ENCODE data around the gene GPR55. TPM values are rescaled to one million over a fixed set of nuclear protein-coding genes. Genes with fewer than 3 reads are reported as not detected.

The GPR55 gene
- total and polyA plus RNA-seq, 8 donors = 0.02 to 0.12 (median 0.06) TPM; not detected in 3

DNA sequence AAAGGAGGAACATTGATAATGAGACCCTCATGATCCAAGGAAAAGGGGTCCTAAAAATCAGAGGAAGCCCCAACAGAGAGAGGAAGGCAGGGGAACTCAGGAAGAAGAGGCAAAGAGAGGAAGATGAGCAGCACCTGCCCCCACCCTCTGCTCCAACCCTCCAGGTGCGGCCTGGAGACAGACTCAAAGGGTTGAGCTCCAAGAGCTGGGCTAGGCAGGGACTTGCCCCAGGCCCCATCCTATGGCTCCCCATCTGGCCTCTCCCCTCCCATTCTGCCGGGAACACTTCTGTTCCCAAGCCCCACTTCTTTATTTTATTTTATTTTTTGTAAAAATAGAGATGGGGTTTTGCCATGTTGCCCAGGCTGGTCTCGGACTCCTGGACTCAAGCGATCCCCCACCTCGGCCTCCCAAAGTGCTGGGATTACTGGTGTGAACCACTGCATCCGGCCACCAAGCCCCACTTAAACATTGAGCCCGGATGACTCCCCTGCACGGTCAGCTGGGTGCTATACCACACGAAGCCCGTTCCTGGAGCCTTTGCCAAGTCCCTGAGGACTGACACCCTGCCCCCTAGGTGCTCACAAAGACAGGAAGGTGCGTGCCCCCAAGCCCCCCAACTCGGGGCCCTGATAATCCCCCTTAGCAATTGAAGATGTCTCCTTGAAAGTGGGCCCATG, 3.8 kb upstream of the GPR55 start:
- no peaks in the 10 kb centered on the region for H3K27me3 ChIP-seq
- intact Hi-C loops (cut with DNase I) = no loop called here
- H3K9me3 ChIP-seq = no peaks in the 10 kb centered on the region
- no peak overlapping the region for H3K27ac ChIP-seq
- ATAC-seq = no peak
- H3K4me3 ChIP-seq = no peak overlapping the region
- DNase-seq = peak in 1 of 6 donors; percentile 8
- H3K36me3 ChIP-seq = no peaks in the 10 kb centered on the region
- 66 to 78% methylated on average over 12 of the region's 12 CpGs for WGBS, 2 donors
- TF ChIP-seq, protein P1, sequence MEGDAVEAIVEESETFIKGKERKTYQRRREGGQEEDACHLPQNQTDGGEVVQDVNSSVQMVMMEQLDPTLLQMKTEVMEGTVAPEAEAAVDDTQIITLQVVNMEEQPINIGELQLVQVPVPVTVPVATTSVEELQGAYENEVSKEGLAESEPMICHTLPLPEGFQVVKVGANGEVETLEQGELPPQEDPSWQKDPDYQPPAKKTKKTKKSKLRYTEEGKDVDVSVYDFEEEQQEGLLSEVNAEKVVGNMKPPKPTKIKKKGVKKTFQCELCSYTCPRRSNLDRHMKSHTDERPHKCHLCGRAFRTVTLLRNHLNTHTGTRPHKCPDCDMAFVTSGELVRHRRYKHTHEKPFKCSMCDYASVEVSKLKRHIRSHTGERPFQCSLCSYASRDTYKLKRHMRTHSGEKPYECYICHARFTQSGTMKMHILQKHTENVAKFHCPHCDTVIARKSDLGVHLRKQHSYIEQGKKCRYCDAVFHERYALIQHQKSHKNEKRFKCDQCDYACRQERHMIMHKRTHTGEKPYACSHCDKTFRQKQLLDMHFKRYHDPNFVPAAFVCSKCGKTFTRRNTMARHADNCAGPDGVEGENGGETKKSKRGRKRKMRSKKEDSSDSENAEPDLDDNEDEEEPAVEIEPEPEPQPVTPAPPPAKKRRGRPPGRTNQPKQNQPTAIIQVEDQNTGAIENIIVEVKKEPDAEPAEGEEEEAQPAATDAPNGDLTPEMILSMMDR (IDR thresholded peaks at IDR 0.05) = no peak
- H3K4me1 ChIP-seq = no peaks in the 10 kb centered on the region
- no peak for FAIRE-seq

DNA sequence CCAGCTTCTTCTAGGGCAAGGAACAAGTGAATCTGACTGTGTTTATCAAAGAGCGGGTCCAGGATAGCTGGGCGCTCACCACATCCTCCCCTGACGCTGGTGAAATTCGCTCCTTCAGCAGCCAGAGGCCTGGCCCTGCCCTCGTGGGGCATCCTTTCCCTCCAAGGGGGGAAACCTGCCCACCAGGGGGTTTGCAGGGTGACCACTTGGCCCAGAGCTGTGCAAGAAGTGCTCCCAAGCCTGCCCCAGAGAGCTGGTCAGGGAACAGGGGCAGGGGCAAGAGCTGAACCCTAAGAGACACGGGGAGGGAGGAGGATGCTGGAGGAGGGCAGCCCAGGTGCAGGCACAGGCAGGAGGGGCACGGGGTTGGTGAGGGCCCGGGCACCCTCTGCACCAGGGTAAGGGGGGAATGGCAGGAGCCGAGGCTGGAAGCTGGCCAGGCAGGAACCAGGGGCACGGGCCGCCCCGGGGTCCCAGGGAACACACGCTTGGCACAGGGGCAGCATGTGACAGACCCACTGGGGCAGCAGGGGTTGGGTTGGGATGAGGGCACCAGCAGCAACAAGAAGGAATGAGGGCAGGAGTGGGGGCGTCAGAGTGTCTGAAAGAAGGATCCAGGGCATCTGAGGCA, 2.8 kb upstream of the GPR55 start:
- intact Hi-C loops (cut with DNase I) = loop anchor here in 1 of 3 donors (2.0 kb wide), 1 partner anchor 55 kb away; no protein-coding TSS in a partner anchor
- 70 to 79% methylated on average over 14 of the region's 14 CpGs for WGBS, 2 donors
- H3K4me1 ChIP-seq = no peaks in the 10 kb centered on the region
- TF ChIP-seq, protein P1 (IDR thresholded peaks at IDR 0.05) = no peak
- no peaks in the 10 kb centered on the region for H3K36me3 ChIP-seq
- no peak overlapping the region for H3K4me3 ChIP-seq
- FAIRE-seq = no peak
- no peak overlapping the region for H3K27ac ChIP-seq
- no peak for ATAC-seq
- no peaks in the 10 kb centered on the region for H3K27me3 ChIP-seq
- no peaks in the 10 kb centered on the region for H3K9me3 ChIP-seq
- peak in 2 of 6 donors; percentile 6 to 36 for DNase-seq

DNA sequence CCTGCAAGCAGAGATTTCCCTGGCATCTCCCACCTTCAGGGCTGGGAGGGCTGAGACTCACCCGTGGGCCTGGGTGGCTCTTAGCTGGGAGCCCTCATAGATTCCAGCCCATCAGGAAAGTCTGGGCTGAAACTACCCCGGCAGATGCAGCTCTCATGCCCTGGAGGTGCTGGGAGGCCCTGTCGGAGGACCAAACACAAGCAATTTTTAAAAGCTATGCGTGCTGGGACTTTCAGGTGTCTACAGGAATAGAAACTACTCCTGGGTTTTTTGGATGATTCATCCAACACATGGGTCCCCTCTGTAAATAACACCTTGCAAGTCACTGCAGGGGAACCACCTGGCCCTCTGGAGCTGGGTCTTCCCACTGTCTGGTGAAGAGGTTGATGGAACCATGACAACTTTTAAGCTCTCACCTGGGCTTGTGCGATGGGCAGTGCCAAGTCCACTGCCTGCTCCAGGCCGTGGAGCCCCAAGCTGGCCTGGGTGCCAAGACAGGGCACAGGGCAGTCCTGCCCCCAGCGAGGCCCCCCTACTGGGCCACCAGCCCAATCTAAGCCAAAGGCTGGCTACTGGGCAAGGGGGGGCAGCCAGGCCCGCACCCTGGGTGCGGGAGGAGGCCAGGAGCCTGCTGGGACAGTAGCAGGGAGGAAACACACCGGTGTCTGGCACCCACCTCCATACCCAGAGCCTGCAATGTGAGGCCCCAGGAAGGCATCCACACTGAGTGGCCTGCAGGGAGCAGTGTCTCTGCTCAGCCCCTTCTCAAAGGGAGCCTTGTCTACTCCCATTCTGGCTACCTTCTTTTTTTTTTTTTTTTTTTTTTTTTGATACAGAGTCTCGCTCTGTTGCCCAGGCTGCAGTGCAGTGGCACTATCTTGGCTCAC, 1.1 kb upstream of the GPR55 start:
- H3K27ac ChIP-seq = no peak overlapping the region
- no peak for ATAC-seq

DNA sequence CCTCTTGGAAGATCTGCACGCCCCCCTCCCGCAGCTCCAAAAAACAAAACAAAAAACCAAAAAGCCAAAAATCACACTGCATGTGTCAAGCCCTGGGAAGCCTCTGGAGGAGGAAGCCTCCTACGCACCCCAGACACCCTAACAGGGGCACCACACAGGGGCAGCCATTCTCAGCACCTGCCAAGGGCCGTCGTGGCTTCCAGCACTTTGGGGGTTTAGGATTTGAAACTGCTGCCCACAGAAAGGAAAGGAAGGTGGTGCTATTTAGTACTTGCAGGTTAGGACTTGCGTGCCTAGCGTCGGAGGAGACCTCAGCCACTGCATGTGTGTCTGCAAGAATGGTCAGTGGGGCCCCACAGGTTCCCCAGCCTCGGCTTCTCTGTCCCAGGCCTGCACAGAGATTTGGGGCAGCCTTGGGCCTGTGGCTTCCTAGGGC, 419 bp upstream of the GPR55 start:
- ATAC-seq = no peak
- no peak for FAIRE-seq

More for the DNA sequence above, 1.1 kb upstream of the GPR55 start:
- TF ChIP-seq, protein P1 (IDR thresholded peaks at IDR 0.05) = no peak
- intact Hi-C loops (cut with DNase I) = loop anchor here in 1 of 3 donors (2.0 kb wide), 1 partner anchor 53 kb away; no protein-coding TSS in a partner anchor
- H3K27me3 ChIP-seq = no peaks in the 10 kb centered on the region
- WGBS, 2 donors = 81 to 83% methylated on average over 11 of the region's 11 CpGs
- no peaks in the 10 kb centered on the region for H3K4me1 ChIP-seq
- no peaks in the 10 kb centered on the region for H3K9me3 ChIP-seq
- no peaks in the 10 kb centered on the region for H3K36me3 ChIP-seq
- FAIRE-seq = no peak
- peak in 1 of 6 donors; percentile 8 for DNase-seq
- H3K4me3 ChIP-seq = no peak overlapping the region

More for the DNA sequence above, 419 bp upstream of the GPR55 start:
- H3K27ac ChIP-seq = no peak overlapping the region
- WGBS, 2 donors = 65 to 70% methylated on average over 9 of the region's 9 CpGs
- no peaks in the 10 kb centered on the region for H3K27me3 ChIP-seq
- no peaks in the 10 kb centered on the region for H3K4me1 ChIP-seq
- intact Hi-C loops (cut with DNase I) = no loop called here
- H3K9me3 ChIP-seq = no peaks in the 10 kb centered on the region
- DNase-seq = peak in 1 of 6 donors; percentile 6
- H3K4me3 ChIP-seq = no peak overlapping the region
- TF ChIP-seq, protein P1 (IDR thresholded peaks at IDR 0.05) = no peak
- no peaks in the 10 kb centered on the region for H3K36me3 ChIP-seq

Data from pancreas (tissue), 10 donors.